Measurements from ENCODE around the gene ID3.

DNA sequence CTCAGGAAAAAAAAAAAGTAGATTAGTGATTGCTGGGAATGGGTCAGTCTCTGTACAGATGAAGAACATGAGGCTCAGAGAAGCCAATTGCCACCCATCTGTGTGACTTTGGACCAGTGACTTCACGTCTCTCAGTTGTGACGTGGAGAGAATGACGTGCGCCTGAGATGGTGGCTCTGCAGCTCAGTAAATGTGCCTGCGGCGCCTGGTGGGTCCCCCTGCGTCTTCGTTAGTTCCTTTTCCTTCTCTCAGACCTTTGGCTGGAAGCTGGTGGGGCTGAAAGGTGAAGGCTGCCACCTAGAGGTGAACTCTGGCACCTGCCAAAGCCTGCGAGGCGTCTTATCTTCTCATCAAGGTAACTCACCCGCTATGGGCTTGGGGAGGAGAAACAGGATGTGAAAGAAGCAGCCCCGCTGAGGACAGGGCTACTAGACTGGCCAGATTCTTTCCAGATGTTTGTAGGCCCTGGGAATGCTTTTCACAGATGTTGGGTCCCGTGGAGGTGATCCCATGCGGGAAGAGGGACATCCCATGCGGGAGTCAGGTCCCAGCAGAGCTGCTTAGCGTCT, 19.5 kb downstream of the ID3 start:
- TF ChIP-seq, protein P1, sequence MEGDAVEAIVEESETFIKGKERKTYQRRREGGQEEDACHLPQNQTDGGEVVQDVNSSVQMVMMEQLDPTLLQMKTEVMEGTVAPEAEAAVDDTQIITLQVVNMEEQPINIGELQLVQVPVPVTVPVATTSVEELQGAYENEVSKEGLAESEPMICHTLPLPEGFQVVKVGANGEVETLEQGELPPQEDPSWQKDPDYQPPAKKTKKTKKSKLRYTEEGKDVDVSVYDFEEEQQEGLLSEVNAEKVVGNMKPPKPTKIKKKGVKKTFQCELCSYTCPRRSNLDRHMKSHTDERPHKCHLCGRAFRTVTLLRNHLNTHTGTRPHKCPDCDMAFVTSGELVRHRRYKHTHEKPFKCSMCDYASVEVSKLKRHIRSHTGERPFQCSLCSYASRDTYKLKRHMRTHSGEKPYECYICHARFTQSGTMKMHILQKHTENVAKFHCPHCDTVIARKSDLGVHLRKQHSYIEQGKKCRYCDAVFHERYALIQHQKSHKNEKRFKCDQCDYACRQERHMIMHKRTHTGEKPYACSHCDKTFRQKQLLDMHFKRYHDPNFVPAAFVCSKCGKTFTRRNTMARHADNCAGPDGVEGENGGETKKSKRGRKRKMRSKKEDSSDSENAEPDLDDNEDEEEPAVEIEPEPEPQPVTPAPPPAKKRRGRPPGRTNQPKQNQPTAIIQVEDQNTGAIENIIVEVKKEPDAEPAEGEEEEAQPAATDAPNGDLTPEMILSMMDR (IDR thresholded peaks at IDR 0.05; ENCODE audit: control extremely low read depth in 1 of 3, insufficient read depth in 1 of 3, low read depth in 1 of 3, low read length in 3 of 3): peak; percentile 82 to 97 (median 94)
- TF ChIP-seq EP300 (IDR thresholded peaks at IDR 0.05; ENCODE audit: borderline replicate concordance in 1 of 2, low read depth in 2 of 2, low read length in 2 of 2): peak in 1 of 2 experiments; percentile 53; a peak in 1 of 3 replicates
- no peak for TF ChIP-seq BCL11A (IDR thresholded peaks at IDR 0.05; ENCODE audit: low read depth in 2 of 2, low read length in 2 of 2)

Measured in H1 (cell line).